ENCODE data around the gene HIGD1B. TPM values are rescaled to one million over a fixed set of nuclear protein-coding genes. Genes with fewer than 3 reads are reported as not detected.

Gene HIGD1B
- total and polyA plus RNA-seq, 2 donors (not counting 3 experiments of a cell fraction or from before 2014, with no cell fraction given), result not detected

DNA sequence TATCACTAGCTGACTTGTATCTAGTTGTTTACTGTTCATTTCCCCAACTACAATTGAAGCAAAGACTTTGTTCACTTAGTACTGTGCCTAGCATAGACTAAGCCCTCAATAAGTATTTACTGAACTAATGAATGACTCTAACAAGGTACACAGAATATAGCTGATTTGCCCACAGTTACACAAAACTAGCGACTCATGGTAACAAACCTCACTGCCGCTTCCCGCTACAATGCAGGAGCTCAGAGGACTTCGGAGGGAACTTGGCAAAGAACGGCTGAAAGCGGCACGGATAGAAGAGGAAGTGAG lies 51.0 kb downstream of the HIGD1B start:
- H3K9me1 ChIP-seq (replicated peaks; ENCODE audit: control insufficient read depth, extremely low read depth, insufficient read depth, low read length), result no peaks in the 10 kb centered on the region
- intact Hi-C loops (cut with micrococcal nuclease), result no loop called here
- no peaks in the 10 kb centered on the region for H3K27me3 ChIP-seq (ENCODE audit: control insufficient read depth in 2 of 2, insufficient read depth in 2 of 2, low read length in 2 of 2)
- TSS peak; percentile 87 for BruUV-seq (replicated peaks)
- no peaks in the 10 kb centered on the region for H3K9me3 ChIP-seq (replicated peaks; ENCODE audit: control insufficient read depth, insufficient read depth, low read length)
- peak overlapping the region; percentile 96 for H3K27ac ChIP-seq (ENCODE audit: insufficient read depth, low read depth, low read length)
- dilution Hi-C loops (cut with MboI; ENCODE audit: extremely low pct_ligation_motif_present, low sequenced_read_pairs), result no loop called here
- peak overlapping the region; percentile 67 to 97 (median 73) for H3K4me3 ChIP-seq (replicated peaks in 1 of 3; ENCODE audit: insufficient read depth in 1 of 3, low read depth in 1 of 3, low read length in 3 of 3)
- TF ChIP-seq, protein P1, sequence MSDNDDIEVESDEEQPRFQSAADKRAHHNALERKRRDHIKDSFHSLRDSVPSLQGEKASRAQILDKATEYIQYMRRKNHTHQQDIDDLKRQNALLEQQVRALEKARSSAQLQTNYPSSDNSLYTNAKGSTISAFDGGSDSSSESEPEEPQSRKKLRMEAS (IDR thresholded peaks at IDR 0.05; ENCODE audit: insufficient read depth, insufficient read length), result no peak
- TF ChIP-seq JUN (IDR thresholded peaks at IDR 0.05; ENCODE audit: borderline replicate concordance, insufficient read depth, insufficient read length, low read depth) (no peak), GATA2 (IDR thresholded peaks at IDR 0.05; ENCODE audit: insufficient read depth, insufficient read length, low read depth, low read length) (no peak), MYC (IDR thresholded peaks at IDR 0.05; ENCODE audit: low read depth, low read length) (no peak), POLR2A (IDR thresholded peaks at IDR 0.05; ENCODE audit: low read depth, low read length) (no peak), FOS (IDR thresholded peaks at IDR 0.05; ENCODE audit: borderline replicate concordance, insufficient read depth, low read length) (no peak), EZH2 (IDR thresholded peaks at IDR 0.05; ENCODE audit: borderline replicate concordance, low read depth, low read length, severe bottlenecking) (no peak), POLR2AphosphoS5 (IDR thresholded peaks at IDR 0.05; ENCODE audit: insufficient read depth, low read depth, low read length) (no peak)
- TF ChIP-seq, protein P2, sequence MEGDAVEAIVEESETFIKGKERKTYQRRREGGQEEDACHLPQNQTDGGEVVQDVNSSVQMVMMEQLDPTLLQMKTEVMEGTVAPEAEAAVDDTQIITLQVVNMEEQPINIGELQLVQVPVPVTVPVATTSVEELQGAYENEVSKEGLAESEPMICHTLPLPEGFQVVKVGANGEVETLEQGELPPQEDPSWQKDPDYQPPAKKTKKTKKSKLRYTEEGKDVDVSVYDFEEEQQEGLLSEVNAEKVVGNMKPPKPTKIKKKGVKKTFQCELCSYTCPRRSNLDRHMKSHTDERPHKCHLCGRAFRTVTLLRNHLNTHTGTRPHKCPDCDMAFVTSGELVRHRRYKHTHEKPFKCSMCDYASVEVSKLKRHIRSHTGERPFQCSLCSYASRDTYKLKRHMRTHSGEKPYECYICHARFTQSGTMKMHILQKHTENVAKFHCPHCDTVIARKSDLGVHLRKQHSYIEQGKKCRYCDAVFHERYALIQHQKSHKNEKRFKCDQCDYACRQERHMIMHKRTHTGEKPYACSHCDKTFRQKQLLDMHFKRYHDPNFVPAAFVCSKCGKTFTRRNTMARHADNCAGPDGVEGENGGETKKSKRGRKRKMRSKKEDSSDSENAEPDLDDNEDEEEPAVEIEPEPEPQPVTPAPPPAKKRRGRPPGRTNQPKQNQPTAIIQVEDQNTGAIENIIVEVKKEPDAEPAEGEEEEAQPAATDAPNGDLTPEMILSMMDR (IDR thresholded peaks at IDR 0.05; ENCODE audit: extremely low read depth in 1 of 2, insufficient read depth in 1 of 2, low read depth in 1 of 2, low read length in 2 of 2), result no peak
- peaks cover 48% of the 10 kb centered on the region for H3K79me2 ChIP-seq (ENCODE audit: control insufficient read depth, insufficient read depth, low read length)
- ChIA-PET CTCF (interaction anchor here (0.6 to 6.2 kb wide), 10 partner anchors 9 to 518 kb away, joined by 3 to 94 read pairs (median 8); partner anchors contain the start of genes ACBD4 and GFAP), POLR2A (interaction anchor here (0.6 to 0.7 kb wide), 2 partner anchors 20 to 251 kb away, joined by 3 read pairs; no protein-coding TSS in a partner anchor)
- DNase-seq (ENCODE audit: low read depth, low spot score) (no peak), FAIRE-seq (no peak)
- H3K4me2 ChIP-seq (ENCODE audit: insufficient read depth, low read length), result peak overlapping the region; percentile 96
- H3K4me1 ChIP-seq (ENCODE audit: control insufficient read depth, extremely low read depth, insufficient read depth, low read length), result peaks cover 37% of the 10 kb centered on the region
- no peaks in the 10 kb centered on the region for H4K20me1 ChIP-seq (replicated peaks; ENCODE audit: control insufficient read depth, extremely low read depth, insufficient read depth, low read length)
- peak overlapping the region; percentile 50 for H2AFZ ChIP-seq (ENCODE audit: low read depth, low read length)
- H3K36me3 ChIP-seq (ENCODE audit: control insufficient read depth in 2 of 2, extremely low read depth in 1 of 2, insufficient read depth in 2 of 2, low read length in 2 of 2), result peaks cover 0 to 8% of the 10 kb centered on the region in 2 experiments
- H3K9ac ChIP-seq (replicated peaks; ENCODE audit: extremely low read depth, insufficient read depth, low read length), result peak overlapping the region; percentile 98
